IPS DF 6.9 (cell line): ENCODE results near the gene CNDP1.
A peak's percentile ranks its signal among the peaks of the same experiment; 100 is the strongest.

Source experiments
- DNase-seq: peaks from one replicate; pipeline ENCODE4 v3.0.0-alpha.2; 2013; ENCODE audit warnings: low read depth, low spot score
- H3K27ac ChIP-seq: one replicate; pipeline ENCODE4 v1.5.1; 2013; ENCODE audit warnings: low read length, control low read depth
- H3K27me3 ChIP-seq: 2 replicates; pipeline ENCODE4 v1.6.1; 2013; ENCODE audit warnings: mild to moderate bottlenecking, low read length; ENCODE audit not compliant: control insufficient read depth, insufficient read depth
- H3K36me3 ChIP-seq: 2 replicates; pipeline ENCODE4 v1.6.1; 2013; ENCODE audit warnings: low read length; ENCODE audit not compliant: control insufficient read depth, insufficient read depth
- H3K4me1 ChIP-seq: 2 replicates; pipeline ENCODE4 v1.6.1; 2013; ENCODE audit warnings: low read length; ENCODE audit not compliant: control insufficient read depth, insufficient read depth
- H3K4me3 ChIP-seq: 2 replicates; pipeline ENCODE4 v1.5.1; 2013; ENCODE audit warnings: mild to moderate bottlenecking, low read length
- H3K9me3 ChIP-seq: 2 replicates; pipeline ENCODE4 v1.6.1; 2013; ENCODE audit warnings: low read length, inconsistent platforms; ENCODE audit not compliant: control insufficient read depth, insufficient read depth
- WGBS: extraction: QIAGEN DNeasy Blood & Tissue Kit; methylation state at CpG from one replicate; pipeline ENCODE4 v1.1.7; 2013; ENCODE audit warnings: mixed read lengths, missing lambda C conversion rate; ENCODE audit not compliant: insufficient read length, insufficient coverage; 5-methylcytosine and 5-hydroxymethylcytosine counted together

The CNDP1 gene

DNA sequence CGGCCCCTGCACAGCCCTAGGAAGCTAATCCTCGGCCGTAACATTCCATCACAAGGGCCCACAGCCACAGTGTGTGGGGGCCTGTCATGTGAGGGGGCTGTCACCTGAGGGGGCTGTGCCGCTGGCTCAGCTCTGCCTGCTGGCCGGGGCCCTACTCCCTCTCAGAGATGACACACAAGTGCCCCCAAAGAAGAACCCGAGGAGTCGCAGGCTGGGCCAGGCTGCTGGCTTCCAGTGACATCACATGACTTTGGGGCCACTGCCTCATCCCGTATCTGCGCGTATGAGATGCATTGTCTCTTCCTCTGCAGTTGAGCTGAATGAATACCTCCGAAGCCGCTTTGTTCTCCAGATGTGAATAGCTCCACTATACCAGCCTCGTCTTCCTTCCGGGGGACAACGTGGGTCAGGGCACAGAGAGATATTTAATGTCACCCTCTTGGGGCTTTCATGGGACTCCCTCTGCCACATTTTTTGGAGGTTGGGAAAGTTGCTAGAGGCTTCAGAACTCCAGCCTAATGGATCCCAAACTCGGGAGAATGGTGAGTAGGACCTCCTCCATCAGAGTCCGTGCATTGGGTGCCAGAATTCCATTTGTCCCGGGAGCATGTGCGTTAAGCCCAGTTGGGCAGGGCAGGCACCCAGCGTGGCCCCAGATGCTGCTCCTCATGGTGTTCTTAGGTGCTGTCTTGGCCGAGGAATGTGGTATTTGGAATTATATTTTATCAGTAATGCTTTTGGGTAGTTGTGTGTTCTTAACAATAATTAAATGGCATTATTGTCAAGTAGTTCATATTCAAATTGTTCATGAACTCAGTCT lies at the start of gene CNDP1:
Gene CNDP1 (plus strand): TSS at position 351 of the 820 bp plus-strand sequence. CDS start 168 bp downstream, at position 519.
- Histone ChIP-seq H3K27me3 (no peaks in the 10 kb centered on the region), H3K27ac (no peak within 1 kb of the TSS), H3K36me3 (no peaks in the 10 kb centered on the region), H3K4me1 (no peaks in the 10 kb centered on the region; the same call in 1 of the 2 replicates), H3K4me3 (no peak within 1 kb of the TSS), H3K9me3 (no peaks in the 10 kb centered on the region)
- WGBS: no CpG with 5 or more reads among the region's 21 CpGs
- DNase-seq: no peak

DNA sequence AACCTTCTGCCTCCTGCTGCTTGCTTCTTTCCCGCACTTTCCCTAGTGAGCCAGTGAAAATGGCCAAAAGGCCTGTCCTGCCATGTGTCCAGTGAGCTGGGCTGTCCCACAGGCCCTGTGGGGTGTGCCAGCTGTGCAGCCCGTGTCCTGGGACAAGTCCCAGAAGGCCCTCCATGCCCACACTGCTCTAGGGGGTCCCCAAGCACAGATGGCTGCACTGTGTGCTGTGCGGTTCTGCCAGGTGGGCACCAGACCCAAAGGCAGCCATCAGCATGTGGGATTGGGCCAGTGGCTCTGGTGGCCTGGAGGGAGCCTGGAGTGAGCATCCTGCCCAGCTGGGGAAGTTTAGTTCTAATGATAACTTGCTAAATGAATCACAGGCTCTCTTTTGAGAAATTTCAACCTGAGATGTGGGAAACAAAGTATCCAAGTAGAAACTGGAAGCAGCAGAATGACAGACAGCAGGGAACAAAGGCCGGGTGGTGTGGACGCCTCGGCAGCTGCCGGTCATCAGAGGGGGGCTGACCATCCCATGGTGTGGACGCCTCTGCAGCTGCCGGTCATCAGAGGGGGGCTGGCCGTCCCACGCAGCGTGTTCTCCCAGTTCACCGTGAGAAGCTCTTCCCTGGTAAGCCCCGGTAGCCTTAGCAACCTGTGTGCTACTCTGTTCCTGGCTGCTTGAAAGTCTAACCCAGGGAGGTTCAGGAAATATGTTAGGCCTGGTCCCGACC lies 48.0 kb upstream of the CNDP1 start:
- H3K27me3 ChIP-seq: no peaks in the 10 kb centered on the region
- no CpG with 5 or more reads among the region's 15 CpGs for WGBS
- no peaks in the 10 kb centered on the region for H3K4me1 ChIP-seq
- no peak overlapping the region for H3K27ac ChIP-seq
- no peaks in the 10 kb centered on the region for H3K9me3 ChIP-seq
- DNase-seq: no peak
- no peaks in the 10 kb centered on the region for H3K36me3 ChIP-seq
- H3K4me3 ChIP-seq: no peak overlapping the region

DNA sequence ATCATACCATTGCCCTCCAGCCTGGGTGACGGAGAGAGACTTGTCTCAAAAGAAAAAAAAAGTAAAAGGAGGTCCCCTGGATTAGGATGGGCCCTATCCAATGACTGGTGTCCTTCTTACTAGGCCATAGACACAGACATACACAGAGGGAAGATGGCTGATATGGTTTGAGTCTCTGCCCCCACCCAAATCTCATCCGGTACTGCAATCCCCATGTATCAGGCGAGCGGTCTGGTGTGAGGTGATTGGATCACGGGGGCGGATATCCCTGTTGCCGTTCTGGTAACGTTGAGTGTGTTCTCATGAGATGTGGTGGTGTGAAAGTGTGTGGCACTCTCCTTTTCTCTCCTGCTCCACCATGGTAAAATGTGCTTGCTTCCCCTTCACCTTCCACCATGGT lies 45.9 kb upstream of the CNDP1 start:
- H3K4me1 ChIP-seq: no peaks in the 10 kb centered on the region
- no peak overlapping the region for H3K27ac ChIP-seq
- DNase-seq: no peak
- H3K27me3 ChIP-seq: no peaks in the 10 kb centered on the region
- no peaks in the 10 kb centered on the region for H3K36me3 ChIP-seq
- H3K4me3 ChIP-seq: no peak overlapping the region
- no CpG with 5 or more reads among the region's 8 CpGs for WGBS
- H3K9me3 ChIP-seq: no peaks in the 10 kb centered on the region

DNA sequence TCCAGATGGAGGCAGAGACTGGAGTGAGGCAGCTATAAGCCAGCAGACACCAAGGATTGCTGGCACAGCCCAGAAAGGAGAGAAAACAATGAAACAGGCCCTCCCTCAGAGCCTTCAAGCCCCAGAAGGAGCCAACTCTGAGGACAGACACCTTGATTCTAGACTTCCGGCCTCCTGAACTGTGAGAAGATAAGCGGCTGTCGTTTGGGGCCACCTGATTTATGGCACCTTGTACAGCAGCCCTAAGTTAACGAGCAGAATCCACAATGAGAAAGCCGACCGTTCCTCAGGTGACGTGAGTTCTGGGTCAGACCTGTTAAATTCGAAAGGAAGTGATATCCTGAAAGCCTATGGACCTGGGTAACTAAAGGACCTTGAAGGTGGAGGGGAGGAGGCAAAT lies 45.4 kb upstream of the CNDP1 start:
- no peaks in the 10 kb centered on the region for H3K36me3 ChIP-seq
- H3K4me1 ChIP-seq: no peaks in the 10 kb centered on the region
- no peak overlapping the region for H3K4me3 ChIP-seq
- DNase-seq: no peak
- WGBS: no CpG with 5 or more reads among the region's 8 CpGs
- no peaks in the 10 kb centered on the region for H3K27me3 ChIP-seq
- H3K9me3 ChIP-seq: no peaks in the 10 kb centered on the region
- no peak overlapping the region for H3K27ac ChIP-seq

- Histone ChIP-seq H3K36me3 (no peaks in the 10 kb centered on the region), H3K27me3 (no peaks in the 10 kb centered on the region), H3K4me1 (no peaks in the 10 kb centered on the region), H3K4me3 (no peak overlapping the region), H3K27ac (no peak overlapping the region), H3K9me3 (no peaks in the 10 kb centered on the region)
- DNase-seq: no peak
- no CpG with 5 or more reads among the region's 7 CpGs for WGBS
Measured at GRCh38 chr18:74489676-74490075, 44.6 kb upstream of the CNDP1 start.

- no CpG with 5 or more reads among the region's 3 CpGs for WGBS
- no peak overlapping the region for H3K4me3 ChIP-seq
Measured at GRCh38 chr18:74492259-74492658, 42.0 kb upstream of the CNDP1 start.

GRCh38 chr18:74493689-74494088 lies 40.6 kb upstream of the CNDP1 start:
- Histone ChIP-seq H3K4me1 (no peaks in the 10 kb centered on the region), H3K27ac (no peak overlapping the region), H3K36me3 (no peaks in the 10 kb centered on the region), H3K4me3 (no peak overlapping the region), H3K27me3 (no peaks in the 10 kb centered on the region), H3K9me3 (no peaks in the 10 kb centered on the region)
- no CpG with 5 or more reads among the region's 1 CpG for WGBS
- DNase-seq: no peak

More at GRCh38 chr18:74492259-74492658, 42.0 kb upstream of the CNDP1 start:
- H3K4me1 ChIP-seq: no peaks in the 10 kb centered on the region
- H3K27ac ChIP-seq: no peak overlapping the region
- no peaks in the 10 kb centered on the region for H3K36me3 ChIP-seq
- no peaks in the 10 kb centered on the region for H3K27me3 ChIP-seq
- H3K9me3 ChIP-seq: no peaks in the 10 kb centered on the region
- DNase-seq: no peak

GRCh38 chr18:74494514-74494913 lies 39.8 kb upstream of the CNDP1 start:
- Histone ChIP-seq H3K36me3 (no peaks in the 10 kb centered on the region), H3K27me3 (no peaks in the 10 kb centered on the region), H3K4me1 (no peaks in the 10 kb centered on the region; the same call in 1 of the 2 replicates), H3K27ac (no peak overlapping the region), H3K9me3 (no peaks in the 10 kb centered on the region), H3K4me3 (no peak overlapping the region)
- DNase-seq: no peak
- WGBS: no CpG with 5 or more reads among the region's 1 CpG

- H3K4me3 ChIP-seq: peak within 1 kb of the TSS; percentile 96
- no peaks in the 10 kb centered on the region for H3K36me3 ChIP-seq
- WGBS: no CpG with 5 or more reads among the region's 71 CpGs
- H3K27ac ChIP-seq: no peak within 1 kb of the TSS
- H3K27me3 ChIP-seq: no peaks in the 10 kb centered on the region
- H3K9me3 ChIP-seq: no peaks in the 10 kb centered on the region
- no peaks in the 10 kb centered on the region; the same call in 1 of the 2 replicates for H3K4me1 ChIP-seq
- peak; percentile 97 for DNase-seq
Measured at GRCh38 chr18:74495581-74496507, 38.5 kb upstream of the CNDP1 start, which contains the start of gene CNDP2. Gene CNDP2 (plus strand): TSS chr18:74496363. CDS start chr18:74499974, 3,611 bp downstream.
